T-helper 2 cell treated with Interferon-gamma antibody and Interleukin-4, amounts not matched to agents 5 μg/mL and 100 μg/mL, for 36 hours (primary cell): Measurements from ENCODE around the gene CARD19.
A peak's percentile ranks its signal among the peaks of the same experiment; 100 is the strongest.

Source experiments
- DNase-seq: peaks from one replicate; pipeline ENCODE4 v3.0.0; 2021; ENCODE audit warnings: low spot score
- H3K27ac Mint-ChIP-seq: one replicate; pipeline ENCODE4 v1.8.0; 2021; ENCODE audit warnings: mild to moderate bottlenecking, mixed read lengths
- H3K27me3 Mint-ChIP-seq: one replicate; pipeline ENCODE4 v1.8.0; 2021; ENCODE audit warnings: low read depth, mixed read lengths
- H3K36me3 Mint-ChIP-seq: one replicate; pipeline ENCODE4 v1.8.0; 2021; ENCODE audit warnings: low read depth, mixed read lengths
- H3K4me1 Mint-ChIP-seq: one replicate; pipeline ENCODE4 v1.8.0; 2021; ENCODE audit warnings: low read depth, mixed read lengths
- H3K4me3 Mint-ChIP-seq: one replicate; pipeline ENCODE4 v1.8.0; 2022; ENCODE audit warnings: mild to moderate bottlenecking, moderate library complexity, mixed read lengths
- H3K9me3 Mint-ChIP-seq: one replicate; pipeline ENCODE4 v1.8.0; 2021; ENCODE audit warnings: mixed read lengths

Gene CARD19

DNA sequence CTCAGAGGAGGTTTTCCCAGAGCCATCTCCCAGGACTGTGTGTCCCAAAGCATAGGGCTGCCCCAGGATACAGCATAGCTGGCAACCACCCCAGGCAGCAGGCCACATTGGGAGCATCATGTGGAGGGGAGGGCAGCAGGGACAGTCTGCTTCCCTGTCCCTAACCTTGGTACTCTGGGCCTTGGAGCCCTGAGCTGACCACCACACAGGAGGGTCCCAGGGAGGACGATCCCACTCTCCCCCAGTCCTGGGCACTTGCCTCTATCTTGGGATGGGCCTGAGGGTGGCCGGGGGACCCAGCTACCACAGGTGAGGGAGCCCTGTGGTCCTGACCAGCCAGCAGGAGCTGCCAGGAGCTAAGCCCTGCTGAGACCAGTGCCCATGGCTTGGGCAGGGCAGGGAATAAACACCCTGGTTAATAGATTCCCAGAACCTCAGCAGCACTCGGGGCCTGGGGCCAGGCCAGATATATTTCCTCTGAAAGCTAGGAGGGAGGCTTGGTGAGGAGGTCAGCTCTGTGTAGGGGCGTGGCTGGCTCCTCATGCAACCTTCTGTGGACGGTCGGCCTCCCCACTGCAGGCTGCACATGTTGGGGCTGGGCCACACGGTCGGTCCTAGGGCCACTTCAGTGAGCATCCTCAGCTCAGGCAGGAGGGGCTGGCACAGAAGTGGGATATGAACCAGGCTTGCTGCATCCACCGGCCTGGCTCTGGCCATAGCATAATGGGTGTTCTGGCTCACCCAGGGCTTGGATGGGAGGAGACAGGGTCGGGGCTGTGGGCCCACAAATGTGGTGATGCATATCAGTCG lies 33.9 kb downstream of the CARD19 start:
- Mint-ChIP-seq H3K36me3 (no peaks in the 10 kb centered on the region), H3K4me1 (peaks cover 35% of the 10 kb centered on the region), H3K4me3 (no peak overlapping the region)

DNA sequence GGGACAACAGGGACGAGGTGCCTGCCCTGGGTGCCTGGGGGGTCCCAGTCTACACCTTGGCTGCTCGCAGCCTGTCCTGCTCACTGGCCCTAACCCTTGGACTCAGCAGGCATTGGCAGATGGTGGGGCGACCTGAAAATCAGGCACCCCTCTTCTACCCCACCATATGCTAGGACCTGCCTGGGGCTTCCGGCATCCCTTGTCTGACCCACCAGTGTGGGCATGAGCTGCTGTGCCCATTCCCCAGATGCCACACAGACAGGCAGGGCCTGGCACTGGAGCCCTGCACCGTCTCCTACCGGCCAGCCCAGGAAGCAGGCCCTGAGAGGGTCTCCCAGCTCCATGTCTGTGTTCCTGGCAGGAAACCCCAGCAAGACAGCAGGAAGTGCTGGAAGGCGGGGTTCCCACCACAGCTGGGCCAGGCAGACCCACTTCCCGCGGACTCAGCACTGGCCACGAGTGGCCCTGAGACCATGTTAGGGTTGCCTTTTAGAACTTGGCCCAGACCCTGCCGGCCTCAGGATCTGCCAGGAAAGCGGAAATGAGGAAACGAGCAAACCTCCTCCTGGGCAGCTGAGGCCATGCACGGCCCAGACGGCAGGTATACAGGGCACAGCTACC lies 35.0 kb downstream of the CARD19 start:
- H3K27me3 Mint-ChIP-seq = no peaks in the 10 kb centered on the region
- H3K4me3 Mint-ChIP-seq = no peak overlapping the region
- no peaks in the 10 kb centered on the region for H3K36me3 Mint-ChIP-seq
- H3K4me1 Mint-ChIP-seq = peaks cover 35% of the 10 kb centered on the region
- no peak overlapping the region for H3K27ac Mint-ChIP-seq
- no peak for DNase-seq
- H3K9me3 Mint-ChIP-seq = no peaks in the 10 kb centered on the region

More for the DNA sequence above, 33.9 kb downstream of the CARD19 start:
- DNase-seq = no peak
- no peak overlapping the region for H3K27ac Mint-ChIP-seq
- no peaks in the 10 kb centered on the region for H3K9me3 Mint-ChIP-seq
- no peaks in the 10 kb centered on the region for H3K27me3 Mint-ChIP-seq

DNA sequence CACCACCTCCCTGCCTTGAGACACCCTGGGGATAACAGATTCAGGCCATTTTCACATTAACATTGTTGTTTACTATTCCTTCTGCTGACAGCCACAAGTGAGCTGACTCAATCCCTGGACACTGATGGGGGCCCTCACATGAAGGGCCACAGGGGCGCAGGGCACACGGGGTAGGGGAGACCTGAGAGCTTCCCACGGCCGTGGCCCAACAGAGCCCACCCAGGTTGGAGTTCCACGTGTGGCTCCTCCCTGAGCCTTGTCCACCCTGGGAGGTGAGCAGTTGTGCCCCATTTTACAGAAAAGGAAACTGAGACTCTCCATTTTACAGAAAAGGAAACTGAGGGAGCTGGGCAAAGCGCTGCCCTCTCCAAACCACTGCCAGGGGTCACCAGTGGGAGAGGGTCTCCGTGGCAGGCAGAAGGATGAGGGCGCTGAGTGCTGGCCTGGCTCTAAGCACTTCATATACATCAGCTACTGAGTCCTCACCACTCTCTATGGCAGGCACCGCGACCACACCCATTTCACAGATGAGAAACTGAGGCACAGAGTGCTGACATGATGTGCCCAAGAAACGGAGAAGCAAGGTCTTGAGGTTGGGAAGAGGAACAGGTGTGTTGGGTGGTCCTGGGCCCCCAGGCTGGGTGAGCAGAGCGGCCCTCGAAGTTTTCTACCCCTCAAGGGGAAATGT lies 35.7 kb downstream of the CARD19 start:
- no peak for DNase-seq
- Mint-ChIP-seq H3K4me3 (peak overlapping the region; percentile 89), H3K4me1 (peaks cover 31% of the 10 kb centered on the region), H3K27ac (peak overlapping the region; percentile 47), H3K9me3 (no peaks in the 10 kb centered on the region), H3K27me3 (no peaks in the 10 kb centered on the region), H3K36me3 (no peaks in the 10 kb centered on the region)

DNA sequence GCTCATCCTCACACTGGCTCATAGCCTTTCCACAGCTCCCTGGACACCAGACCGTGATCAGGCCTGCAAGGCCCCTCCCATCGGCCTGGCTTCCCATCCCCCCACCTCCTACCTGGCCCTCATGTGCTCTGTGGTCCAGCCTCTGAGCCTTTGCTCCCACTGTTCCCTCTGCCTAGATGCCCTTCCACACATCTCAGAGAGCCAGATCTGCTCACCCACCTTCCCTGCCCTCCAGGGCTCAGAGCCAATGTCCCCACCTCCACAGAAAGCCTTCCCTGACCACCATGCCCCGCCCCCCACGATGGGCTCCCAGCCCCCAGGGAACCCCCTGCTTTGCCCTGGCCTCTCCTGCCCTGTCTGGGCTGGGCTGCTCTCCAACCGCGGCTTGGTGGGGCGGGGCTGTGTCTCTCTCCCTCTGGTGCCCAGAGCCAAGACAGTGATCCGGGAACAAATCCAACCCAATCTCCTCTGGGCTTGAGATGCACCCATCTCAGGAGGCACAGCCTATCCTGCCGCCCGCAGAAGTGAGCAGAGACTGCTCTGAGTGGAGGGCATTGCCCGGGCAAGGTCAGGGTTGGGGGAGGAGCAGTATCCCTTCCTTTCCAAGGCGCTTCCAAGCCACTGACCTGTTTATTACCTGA lies 36.4 kb downstream of the CARD19 start:
- H3K9me3 Mint-ChIP-seq = no peaks in the 10 kb centered on the region
- H3K27me3 Mint-ChIP-seq = no peaks in the 10 kb centered on the region
- H3K36me3 Mint-ChIP-seq = no peaks in the 10 kb centered on the region
- H3K27ac Mint-ChIP-seq = peak overlapping the region; percentile 83
- peaks cover 26% of the 10 kb centered on the region for H3K4me1 Mint-ChIP-seq
- H3K4me3 Mint-ChIP-seq = peak overlapping the region; percentile 89
- DNase-seq = no peak

DNA sequence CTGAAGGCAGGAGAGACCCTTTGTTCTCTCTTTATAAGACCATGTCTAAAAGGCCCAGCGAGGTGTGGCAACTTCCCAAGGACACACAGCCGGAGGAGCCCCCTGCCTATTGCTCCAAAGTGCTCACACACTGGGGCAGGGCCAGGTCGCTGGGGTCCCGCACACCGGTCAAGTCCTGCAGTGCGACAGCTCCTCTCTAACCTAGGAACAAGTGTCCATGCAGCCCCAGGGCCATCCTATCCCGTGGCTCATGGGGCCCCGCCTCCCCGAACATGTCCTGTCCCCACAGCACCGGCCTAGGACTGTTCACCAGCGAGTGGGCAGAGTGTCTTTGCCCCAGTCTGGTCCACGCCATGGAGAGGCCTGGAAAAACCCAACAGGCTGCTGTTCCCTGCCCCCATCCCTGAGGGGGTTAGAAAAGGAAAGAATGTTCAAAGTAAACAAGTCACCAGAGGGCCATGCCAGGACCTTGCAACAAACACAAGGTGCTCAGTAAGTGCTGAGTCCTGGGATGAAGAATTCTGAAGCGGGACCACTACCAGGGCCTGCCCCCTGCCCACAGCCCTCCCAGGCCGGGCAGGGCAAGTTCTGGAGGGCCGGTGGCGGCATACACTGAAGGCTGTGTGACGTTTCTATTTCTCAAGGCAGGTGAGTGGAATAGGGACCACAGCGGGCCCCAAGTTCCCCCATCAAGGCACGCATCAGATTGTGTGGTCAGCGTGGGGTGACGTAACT lies 37.1 kb downstream of the CARD19 start:
- Mint-ChIP-seq H3K27ac (peak overlapping the region; percentile 83), H3K4me3 (peak overlapping the region; percentile 89), H3K9me3 (no peaks in the 10 kb centered on the region), H3K36me3 (no peaks in the 10 kb centered on the region), H3K4me1 (peaks cover 26% of the 10 kb centered on the region), H3K27me3 (no peaks in the 10 kb centered on the region)
- no peak for DNase-seq

DNA sequence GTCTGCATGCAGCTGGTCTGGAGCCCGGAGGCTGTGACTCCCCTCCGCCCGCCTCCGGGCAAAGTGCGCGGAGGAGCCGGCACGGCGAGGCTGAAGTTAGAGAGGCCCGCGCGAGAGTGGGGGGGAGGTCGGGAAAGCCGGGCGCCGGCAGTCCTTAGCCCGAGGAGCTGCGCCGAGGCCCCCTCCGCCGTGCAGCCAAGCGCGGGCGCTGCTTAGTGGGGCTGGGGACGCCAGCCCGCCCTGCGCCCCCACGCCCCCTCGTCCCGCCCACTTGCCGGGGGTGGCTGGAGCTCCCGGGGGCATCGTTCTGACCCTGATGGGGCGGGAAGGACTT lies 37.6 kb downstream of the CARD19 start:
- peak; percentile 69 for DNase-seq
- Mint-ChIP-seq H3K4me3 (peak overlapping the region; percentile 89), H3K27me3 (no peaks in the 10 kb centered on the region), H3K4me1 (peaks cover 28% of the 10 kb centered on the region), H3K36me3 (no peaks in the 10 kb centered on the region), H3K9me3 (no peaks in the 10 kb centered on the region), H3K27ac (peak overlapping the region; percentile 83)

DNA sequence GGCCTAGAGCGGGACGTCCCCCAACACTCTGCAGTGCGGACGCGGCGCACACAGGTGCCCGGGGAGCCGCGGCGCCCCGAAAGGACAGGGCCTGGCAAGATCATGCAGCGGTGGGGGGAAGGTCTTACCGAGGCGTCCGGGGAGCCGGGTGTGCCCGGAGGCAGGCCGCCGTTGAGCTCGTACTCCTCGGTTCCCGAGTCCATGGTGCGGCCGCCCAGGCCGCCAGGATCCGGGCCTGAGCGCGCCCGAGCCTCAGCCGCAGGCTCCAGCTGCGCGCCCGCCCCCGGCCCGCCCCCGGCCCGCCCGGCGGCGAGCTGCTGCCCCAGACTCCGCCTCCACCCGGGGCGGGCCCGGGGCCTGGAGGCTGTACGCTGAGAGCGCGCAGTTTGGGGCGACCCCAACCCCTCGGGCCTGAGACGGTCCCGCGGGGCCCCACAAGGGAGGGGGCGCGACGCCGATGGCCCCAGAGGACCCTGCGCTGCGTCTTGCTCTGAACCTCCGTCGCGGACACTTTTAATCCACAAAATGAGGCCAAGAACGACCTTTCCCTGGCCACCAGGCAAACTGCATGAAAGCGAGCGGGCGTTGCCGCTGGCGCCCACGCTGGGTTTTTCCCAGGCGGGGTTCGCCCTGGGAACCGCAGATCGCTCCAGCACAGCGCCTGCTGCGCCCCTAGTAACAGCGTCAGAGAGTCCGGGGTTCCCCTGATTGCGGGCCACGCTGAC lies 38.2 kb downstream of the CARD19 start, which contains the start of gene NINJ1:
Gene NINJ1, minus strand, starts transcription at position 237 of the 725 bp plus-strand sequence. Its CDS starts 34 bp downstream, at position 203.
- Mint-ChIP-seq H3K27me3 (no peaks in the 10 kb centered on the region), H3K4me1 (peaks cover 27% of the 10 kb centered on the region), H3K9me3 (no peaks in the 10 kb centered on the region), H3K4me3 (peak within 1 kb of the TSS; percentile 89), H3K27ac (peak within 1 kb of the TSS; percentile 93), H3K36me3 (no peaks in the 10 kb centered on the region)
- DNase-seq = peak; percentile 95

DNA sequence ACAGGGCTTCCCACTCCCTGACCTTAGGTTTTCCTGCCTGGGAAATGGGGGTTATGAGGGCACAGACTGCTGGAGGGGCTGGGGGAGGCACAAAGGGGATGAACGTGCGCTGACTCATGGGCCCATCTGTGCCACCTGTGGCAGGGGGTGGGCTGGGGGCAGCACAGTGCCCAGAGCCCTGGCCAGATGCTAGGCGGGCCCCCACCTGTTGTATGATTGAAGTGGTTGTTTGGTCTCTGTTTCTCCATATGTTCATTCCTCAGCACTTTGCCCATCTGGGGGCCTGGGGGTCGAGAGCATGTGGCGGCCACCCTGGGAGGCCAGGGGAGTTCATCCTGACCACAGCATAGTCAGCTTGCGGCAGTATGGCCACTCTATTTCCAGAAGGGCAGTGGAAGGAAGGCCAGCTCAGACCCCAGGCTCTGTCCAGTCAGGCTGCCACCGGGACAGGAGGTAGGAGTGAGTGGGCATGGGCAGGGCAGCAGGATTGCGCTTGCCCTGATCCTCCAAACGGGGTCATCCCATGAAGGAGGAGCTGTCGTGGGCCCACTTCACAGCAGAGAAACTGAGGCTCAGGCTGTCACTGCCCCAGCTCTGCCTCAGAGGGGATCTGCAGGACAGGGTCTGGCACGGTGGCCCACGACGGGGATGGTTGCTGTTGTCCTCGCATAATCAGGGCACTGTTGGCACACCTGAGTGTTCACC lies 38.9 kb downstream of the CARD19 start:
- Mint-ChIP-seq H3K4me1 (peaks cover 27% of the 10 kb centered on the region), H3K27me3 (no peaks in the 10 kb centered on the region), H3K27ac (peak overlapping the region; percentile 93), H3K4me3 (peak overlapping the region; percentile 81), H3K9me3 (no peaks in the 10 kb centered on the region), H3K36me3 (no peaks in the 10 kb centered on the region)
- no peak for DNase-seq

DNA sequence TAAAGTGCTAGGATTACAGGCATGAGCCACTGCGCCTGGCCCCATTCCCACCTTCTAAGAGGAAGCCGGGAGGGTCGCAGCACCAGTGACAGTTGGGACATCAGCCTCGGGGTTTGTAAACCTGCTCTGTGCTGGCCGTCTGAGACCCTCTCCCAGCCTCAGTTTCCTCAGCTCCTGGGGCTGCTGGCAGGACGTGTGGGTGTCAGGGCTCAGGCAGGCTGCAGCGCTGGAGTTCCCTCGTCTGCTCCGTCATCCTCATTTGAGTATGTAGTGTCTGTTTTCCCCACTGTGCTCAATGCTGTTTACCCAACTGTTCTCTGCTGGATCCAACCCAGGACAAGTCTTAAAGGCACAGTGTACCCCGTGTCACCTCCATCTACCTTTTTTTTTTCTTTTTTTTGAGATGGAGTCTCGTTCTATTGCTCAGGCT lies 40.0 kb downstream of the CARD19 start:
- Mint-ChIP-seq H3K4me1 (peaks cover 30% of the 10 kb centered on the region), H3K27me3 (no peaks in the 10 kb centered on the region), H3K9me3 (no peaks in the 10 kb centered on the region), H3K27ac (peak overlapping the region; percentile 45), H3K36me3 (no peaks in the 10 kb centered on the region), H3K4me3 (no peak overlapping the region)
- no peak for DNase-seq

DNA sequence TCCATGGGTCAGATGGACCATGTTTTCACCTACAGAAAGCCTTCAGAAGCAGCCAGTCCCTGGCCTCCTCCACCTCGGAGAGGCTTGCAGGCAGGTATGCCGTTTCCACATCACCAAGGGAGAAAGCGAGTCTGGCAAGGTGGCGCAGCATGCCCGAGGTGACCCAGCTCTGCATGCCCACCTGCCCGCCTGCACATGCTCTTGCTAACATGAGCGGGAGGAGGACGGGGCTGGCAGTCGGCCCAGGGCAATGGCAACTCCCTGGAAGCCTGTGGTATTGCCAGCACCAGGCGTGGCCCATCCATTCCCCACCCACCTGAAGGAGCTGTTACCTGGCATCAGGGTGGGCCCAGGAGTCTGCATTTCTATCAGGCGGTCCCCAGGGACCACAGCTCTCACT lies 41.3 kb downstream of the CARD19 start:
- no peaks in the 10 kb centered on the region for H3K27me3 Mint-ChIP-seq
- no peaks in the 10 kb centered on the region for H3K36me3 Mint-ChIP-seq
- H3K4me3 Mint-ChIP-seq = no peak overlapping the region
- no peaks in the 10 kb centered on the region for H3K9me3 Mint-ChIP-seq
- DNase-seq = no peak
- H3K27ac Mint-ChIP-seq = no peak overlapping the region
- peaks cover 24% of the 10 kb centered on the region for H3K4me1 Mint-ChIP-seq

DNA sequence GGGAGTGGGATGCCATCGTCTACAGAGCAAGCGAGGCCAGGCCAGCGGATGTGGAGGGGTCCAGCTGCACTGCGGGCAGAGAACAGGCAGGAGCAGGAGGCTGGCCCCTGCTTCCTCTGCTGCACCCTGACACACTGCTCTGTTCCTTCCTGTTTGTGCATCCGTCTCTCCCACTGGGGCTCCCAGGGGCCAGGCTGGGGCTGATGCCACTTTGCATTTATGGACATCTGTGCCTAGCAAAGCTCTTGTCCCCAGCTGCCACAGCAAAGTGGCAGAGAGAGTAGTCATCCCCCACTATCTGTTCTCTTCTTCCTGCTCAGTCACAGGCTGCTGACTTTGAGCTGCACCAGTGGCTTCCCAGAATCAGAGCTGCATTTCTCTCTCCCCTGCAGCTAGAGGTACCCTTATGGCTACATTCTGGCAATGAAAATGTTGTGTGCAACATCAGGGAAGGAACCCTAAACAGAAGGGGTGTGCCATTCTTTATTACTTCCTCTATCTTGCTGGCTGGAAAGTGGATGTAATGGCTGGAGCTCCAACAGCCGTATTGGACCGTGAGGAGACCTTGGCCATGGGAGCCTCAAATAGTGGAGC lies 42.3 kb downstream of the CARD19 start:
- no peaks in the 10 kb centered on the region for H3K9me3 Mint-ChIP-seq
- no peak overlapping the region for H3K27ac Mint-ChIP-seq
- peaks cover 18% of the 10 kb centered on the region for H3K4me1 Mint-ChIP-seq
- H3K36me3 Mint-ChIP-seq = no peaks in the 10 kb centered on the region
- no peak for DNase-seq
- no peaks in the 10 kb centered on the region for H3K27me3 Mint-ChIP-seq
- no peak overlapping the region for H3K4me3 Mint-ChIP-seq
